ACHN (cell line): ENCODE measurements around the gene CDADC1.

Experiments used
- DNase-seq: peaks from one replicate; pipeline ENCODE4 v3.0.0-alpha.2; 2015
- in situ Hi-C: cut with HindIII; loops from 2 replicates; pipeline ENCODE4 v1.10.0; 2017; ENCODE audit warnings: low sequenced_read_pairs, low pct_ligation_motif_present, low pct_unique_long_range_greater_than_20kb

The CDADC1 gene

DNA sequence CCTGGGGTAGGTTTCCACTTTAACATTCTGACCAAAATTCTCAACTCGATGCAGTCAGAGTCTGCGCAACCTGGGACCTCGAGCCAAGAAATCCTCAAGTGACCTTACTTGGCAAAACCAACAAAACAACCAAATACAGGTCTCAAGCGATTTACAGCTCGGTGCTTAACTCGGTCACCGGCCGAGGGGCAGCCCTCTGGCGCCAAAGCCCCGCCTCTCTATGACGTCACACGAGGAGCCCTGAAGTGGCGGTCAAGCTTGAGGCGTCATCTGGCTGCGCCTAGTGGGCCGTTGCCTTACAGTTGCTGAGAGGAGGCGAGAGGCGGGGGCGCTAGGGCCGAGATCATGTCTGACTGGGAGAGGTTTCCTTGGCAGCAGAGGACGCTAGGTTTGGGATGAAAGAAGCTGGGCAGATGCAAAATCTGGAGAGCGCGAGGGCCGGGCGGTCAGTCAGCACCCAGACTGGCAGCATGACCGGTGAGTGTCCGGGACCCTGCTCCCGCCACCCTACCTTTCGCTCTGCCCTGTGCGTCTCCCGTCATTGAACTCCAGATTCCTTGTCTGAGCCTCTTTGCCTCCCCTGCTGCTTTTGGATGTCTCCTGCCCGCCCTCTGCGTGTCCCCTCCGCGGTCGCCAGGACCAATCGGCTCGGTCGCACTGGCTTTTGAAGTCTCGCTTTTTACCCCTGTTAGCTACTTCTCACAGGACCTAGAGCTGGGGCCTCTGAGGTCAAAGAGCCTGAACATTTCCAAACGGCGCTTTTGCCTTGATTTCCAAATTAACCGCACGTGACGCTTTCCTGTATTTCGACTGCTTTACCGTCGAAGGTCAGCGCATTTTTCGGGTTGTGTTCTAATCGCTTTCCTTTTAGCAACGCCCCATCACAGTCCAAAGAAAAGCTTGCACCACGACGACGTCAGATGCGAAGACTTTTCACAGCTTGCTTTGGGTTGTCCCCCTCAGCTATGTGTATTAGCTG, at the start of gene CDADC1:
TSS of gene CDADC1 (plus strand) at position 283 of the 979 bp plus-strand sequence. CDS start at position 396, 113 bp downstream.
- in situ Hi-C loops: no loop called here
- peak; percentile 94 for DNase-seq

DNA sequence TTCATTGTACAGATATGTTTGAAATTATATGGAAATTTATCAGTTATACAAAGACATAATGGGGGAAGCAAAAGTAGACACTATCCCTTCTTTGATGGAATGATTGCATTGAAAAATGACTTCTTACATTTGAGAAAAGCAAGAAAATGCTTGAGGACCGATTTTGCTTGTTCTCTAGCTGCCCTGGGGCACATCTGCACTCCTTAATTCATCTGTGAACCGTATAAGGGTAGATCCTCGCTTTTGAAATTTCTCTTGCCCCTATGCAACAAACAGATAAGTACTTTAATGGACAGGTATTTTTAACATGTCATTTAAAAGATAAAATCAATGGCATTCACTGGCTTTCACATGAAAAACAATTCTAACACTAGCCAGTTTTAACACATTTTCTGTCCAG, 41.1 kb upstream of the CDADC1 start:
- DNase-seq: no peak
- in situ Hi-C loops: no loop called here

DNA sequence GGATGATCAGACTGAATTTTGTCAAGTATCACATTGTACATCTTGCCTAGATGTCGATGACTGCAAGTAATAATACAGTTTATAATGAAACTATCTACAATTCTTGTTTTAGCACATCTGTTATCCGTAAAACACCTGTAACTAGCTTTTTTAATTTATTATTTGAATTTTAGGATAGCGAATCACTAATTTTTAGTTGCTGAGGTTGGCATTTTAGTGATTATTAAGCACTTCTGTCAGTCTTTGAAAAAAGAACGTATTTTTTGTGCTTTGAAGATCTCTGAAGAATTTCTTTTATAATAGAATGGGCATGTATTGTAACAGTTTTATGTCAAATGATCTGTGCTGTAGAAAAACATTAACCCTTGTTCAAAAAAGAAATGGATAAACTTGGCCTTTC, 39.1 kb upstream of the CDADC1 start:
- no peak for DNase-seq
- in situ Hi-C loops: no loop called here

DNA sequence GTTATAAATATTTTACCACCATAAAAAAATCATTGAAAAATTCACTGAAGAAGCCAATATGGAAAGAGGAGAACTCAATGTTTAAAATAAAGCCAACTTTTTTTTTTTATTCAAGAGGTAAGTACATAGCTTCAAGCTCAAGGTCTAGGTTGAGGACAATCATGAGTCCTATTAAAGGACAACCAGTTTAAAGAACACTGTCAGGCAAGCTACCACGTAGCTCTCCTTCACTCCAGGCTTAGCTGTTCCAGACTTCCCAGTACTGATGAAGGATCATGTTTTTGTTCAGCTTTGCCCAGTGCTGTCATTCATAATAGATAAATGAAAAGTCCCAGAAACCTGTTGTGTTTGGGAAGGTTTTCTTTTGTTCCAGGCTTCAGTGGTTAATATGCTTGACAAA, 37.6 kb upstream of the CDADC1 start:
- in situ Hi-C loops: no loop called here
- DNase-seq: no peak

DNA sequence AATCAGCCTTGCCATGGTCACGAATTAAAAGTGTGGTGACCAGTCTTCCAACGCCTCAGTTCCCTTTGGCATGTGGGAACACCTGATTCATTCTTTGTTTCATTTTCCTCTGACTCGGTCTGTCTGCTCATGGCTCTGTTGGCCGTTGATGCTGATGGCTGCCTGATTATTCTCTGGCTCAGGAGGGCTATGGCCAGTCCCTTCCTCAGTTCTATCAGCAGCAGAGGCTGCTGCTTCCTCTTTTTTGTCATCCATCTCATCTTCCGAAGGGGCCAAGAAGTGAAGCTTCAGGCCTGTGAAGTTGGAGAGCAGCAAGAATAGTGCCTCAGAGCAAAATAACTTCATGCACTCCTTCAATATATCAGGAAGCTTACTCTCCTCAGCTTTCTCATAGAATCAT, 37.1 kb upstream of the CDADC1 start:
- in situ Hi-C loops: no loop called here
- no peak for DNase-seq

DNA sequence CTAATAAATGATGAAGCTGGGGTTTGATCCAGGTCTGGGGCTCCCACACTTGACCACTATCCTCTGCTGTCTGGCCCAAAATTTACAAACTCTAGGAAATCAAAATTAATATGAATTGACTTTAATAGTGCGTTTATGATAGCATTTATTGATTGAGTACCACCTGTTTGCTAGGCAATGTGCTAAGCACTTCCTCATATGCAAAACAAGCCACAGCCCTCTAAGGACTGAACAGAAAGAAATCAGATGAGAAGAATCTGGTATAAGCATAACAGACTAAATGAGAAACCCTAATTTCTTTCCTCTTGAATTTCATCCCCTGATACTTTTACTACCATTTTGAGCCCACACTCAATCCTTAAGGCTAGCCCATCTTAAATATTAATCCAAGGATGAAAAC, 34.2 kb upstream of the CDADC1 start:
- in situ Hi-C loops: no loop called here
- no peak for DNase-seq

DNA sequence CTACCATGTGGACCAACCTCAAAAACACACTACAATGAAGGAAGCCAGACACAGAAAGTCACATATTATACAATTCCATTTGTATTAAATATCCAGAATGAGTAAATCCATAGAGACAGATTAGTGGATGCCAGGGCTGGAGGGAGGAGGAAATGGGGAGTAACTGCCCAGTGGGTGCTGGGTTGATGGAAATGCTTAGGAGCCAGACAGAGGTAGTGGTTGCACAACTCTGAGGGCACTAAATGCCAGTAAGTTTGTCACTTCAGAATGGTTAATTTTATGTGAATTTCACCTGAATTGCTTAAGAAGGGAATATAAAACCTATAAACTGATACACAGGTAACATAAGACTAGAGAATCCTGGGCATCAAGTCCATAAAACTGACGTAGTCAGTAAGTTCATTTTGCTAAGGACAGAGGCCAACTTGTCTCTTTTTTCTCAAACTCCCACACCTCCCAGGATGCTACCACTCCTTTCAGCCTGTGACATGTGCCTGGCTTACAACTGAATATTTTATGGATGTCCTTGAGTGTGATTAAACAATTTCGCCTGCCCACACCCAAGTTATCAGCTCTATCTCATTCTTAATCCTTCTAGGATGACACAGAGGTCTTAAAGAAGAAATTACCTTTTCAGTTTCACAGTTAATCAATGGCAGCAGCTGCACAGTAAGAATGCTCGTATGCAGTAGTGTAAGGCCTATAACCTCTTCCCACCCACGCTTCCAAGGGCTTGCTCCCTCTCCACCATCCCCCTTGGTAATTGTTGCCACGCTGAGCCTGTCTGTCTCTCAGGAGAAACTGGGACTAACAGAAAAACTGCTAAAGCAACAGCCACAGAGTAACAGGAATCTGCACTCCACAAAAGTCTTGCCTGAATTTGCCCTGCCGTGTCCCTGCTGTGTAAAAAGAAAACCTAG, 33.5 kb upstream of the CDADC1 start:
- in situ Hi-C loops: no loop called here
- no peak for DNase-seq

DNA sequence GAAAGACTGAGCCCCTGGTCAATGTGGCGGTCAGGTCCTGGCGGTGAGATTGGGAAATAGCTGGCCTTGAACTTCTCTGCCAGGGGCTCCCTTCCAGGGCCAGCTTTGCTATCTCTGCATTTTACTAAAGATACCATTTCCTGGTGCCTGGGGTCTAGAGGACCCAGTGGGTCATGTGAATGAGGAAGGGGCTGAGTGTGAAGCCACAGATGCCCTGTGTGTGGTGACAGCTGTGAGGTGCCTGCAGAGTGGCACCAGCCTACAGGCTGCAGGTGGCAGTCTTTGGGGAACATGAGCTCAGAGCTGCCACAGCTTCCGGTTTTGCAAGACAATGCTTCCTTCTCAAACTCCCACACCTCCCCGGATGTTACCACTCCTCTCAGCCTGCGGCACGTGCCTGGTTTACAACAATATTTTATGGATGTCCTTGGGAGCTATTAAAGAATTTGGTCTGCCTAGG, 32.8 kb upstream of the CDADC1 start:
- DNase-seq: no peak
- in situ Hi-C loops: no loop called here

DNA sequence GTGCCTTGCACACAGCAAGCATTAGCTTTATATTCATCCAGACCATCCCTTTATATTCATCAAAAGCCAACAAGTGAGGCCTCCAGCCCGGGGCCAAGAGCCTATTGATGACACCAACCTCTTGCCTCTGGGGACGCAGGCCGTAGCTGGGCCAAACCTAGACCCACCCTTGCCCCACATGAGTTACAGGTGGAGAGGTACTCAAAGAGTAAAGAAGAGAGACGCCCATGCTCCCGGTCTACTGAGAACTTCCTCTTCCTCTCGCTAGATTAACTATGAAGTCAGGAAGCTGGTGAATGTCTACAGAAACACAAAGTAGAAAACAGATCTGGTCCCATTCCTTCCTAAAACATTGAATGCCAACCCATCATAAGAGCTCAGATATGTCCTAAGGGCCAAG, 31.4 kb upstream of the CDADC1 start:
- no peak for DNase-seq
- in situ Hi-C loops: no loop called here

DNA sequence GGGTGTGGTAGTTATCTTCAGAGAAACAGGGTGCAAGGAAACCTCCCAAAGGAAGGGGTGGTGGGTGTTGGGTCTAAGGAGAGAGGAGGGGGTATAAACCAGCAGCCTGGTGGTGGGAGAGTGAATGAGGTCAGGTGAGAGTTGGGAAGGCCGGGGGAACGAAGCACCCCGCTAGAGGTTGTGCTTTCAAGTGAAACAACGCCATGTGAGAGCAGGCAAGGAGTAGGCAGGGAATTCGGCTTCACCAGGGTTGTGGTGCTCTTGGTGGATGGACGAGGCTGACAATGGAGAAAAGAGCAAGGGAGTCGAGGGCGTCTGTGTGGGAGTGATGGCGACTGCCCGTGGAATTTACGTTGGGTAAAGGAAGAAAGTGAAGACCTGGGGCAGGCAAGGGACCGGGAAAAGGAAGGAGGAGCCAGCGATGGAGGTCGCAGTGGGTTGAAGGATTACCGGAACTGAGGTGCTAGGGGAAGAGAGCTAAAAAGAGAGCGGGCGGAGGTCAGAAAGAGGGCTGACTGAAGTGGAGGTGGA, 29.7 kb upstream of the CDADC1 start:
- DNase-seq: no peak
- in situ Hi-C loops: no loop called here

DNA sequence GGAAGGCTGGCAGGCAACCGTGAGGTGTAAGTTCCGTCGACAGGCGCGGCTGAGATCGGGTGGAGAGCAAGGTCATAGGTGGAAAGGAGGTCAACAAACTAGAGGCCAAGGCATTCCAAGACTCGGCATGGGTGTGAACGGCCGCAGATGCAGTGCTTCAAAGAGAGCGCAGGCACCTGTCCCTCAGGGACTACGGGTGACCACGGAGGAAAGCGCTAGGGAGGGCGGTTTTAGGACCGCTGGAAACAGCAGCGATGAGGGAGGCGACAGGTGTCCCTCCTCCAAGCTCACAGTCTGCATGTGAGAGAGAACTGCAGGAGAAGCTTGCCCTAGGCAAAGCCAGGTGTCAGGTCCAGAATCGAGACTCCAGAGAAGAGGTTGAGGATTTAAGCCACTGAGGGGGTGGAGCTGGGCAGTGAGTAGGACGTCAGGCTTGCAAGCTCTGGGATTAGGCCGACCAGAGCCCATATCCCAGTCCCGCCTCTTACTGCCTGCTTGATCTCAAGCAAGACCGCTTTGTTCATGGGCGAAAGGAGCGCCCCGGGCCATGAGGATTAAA, 29.2 kb upstream of the CDADC1 start:
- no peak for DNase-seq
- in situ Hi-C loops: no loop called here

DNA sequence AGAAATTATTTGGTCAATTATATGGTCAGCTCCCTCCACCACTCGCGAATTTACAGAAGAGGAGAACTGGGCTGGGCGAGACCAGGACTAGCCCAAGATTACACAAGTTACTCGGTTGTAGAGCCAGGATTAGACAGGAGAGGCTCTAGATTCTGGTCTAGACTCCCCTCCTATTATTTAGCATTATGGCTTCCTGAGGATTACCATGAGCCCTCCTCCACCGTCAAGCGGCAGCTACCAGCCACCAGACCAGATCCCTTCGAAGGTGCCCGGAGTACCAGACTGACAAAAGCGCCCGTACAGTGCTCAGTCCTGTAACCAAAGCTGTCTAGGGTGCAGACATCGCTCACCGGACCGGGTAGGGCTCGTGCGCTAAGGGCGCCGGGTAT, 28.1 kb upstream of the CDADC1 start:
- DNase-seq: no peak
- in situ Hi-C loops: no loop called here

DNA sequence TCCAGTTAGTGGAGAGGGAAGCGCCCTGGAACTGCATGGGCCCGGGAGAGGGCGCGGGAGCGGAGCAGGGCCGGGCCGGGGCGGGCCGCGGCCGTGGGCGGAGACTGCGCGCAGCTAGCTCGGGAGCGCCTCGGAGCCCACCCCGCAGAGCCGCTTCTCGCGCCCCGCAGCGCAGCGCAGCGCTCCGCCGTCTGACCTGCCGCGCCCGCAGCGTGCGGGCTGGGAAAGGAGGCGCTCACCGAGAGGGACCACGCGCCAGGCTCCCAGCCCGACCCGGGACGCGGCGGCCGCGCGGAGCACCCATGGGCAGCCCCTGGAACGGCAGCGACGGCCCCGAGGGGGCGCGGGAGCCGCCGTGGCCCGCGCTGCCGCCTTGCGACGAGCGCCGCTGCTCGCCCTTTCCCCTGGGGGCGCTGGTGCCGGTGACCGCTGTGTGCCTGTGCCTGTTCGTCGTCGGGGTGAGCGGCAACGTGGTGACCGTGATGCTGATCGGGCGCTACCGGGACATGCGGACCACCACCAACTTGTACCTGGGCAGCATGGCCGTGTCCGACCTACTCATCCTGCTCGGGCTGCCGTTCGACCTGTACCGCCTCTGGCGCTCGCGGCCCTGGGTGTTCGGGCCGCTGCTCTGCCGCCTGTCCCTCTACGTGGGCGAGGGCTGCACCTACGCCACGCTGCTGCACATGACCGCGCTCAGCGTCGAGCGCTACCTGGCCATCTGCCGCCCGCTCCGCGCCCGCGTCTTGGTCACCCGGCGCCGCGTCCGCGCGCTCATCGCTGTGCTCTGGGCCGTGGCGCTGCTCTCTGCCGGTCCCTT, 27.5 kb upstream of the CDADC1 start, which contains the start of gene MLNR:
TSS of gene MLNR (plus strand) at position 303 of the 820 bp plus-strand sequence. CDS start at position 303, 0 bp downstream.
- peak; percentile 50 for DNase-seq
- in situ Hi-C loops: no loop called here

DNA sequence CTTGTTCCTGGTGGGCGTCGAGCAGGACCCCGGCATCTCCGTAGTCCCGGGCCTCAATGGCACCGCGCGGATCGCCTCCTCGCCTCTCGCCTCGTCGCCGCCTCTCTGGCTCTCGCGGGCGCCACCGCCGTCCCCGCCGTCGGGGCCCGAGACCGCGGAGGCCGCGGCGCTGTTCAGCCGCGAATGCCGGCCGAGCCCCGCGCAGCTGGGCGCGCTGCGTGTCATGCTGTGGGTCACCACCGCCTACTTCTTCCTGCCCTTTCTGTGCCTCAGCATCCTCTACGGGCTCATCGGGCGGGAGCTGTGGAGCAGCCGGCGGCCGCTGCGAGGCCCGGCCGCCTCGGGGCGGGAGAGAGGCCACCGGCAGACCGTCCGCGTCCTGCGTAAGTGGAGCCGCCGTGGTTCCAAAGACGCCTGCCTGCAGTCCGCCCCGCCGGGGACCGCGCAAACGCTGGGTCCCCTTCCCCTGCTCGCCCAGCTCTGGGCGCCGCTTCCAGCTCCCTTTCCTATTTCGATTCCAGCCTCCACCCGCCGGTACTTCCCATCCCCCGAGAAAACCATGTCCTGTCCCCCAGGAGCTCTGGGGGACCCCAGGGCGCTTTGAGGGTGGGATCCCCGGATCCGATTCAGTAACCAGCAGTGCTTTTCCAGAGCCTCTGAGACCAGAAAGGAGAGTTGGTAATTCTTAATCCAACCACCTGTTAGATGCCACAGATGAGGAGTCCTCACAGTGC, 26.7 kb upstream of the CDADC1 start:
- no peak for DNase-seq
- in situ Hi-C loops: no loop called here

DNA sequence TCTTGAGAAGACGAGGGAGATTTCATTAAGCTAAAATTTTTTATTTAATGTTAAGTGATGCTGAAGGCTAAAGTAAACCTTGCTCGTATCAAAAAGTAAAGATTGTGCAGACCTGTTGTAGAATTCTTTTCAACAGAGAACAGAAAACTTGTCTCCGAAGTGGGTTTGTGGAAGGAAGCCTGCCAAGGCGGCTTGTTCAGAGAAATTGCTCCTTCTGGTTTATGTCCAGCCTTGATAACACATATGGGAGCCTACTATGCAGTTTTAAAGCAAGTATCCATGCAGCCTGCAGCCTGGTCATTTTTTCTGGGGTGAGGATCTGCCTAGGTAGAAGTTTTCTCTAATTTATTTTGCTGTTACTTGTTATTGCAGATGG, 26.1 kb upstream of the CDADC1 start:
- in situ Hi-C loops: no loop called here

DNA sequence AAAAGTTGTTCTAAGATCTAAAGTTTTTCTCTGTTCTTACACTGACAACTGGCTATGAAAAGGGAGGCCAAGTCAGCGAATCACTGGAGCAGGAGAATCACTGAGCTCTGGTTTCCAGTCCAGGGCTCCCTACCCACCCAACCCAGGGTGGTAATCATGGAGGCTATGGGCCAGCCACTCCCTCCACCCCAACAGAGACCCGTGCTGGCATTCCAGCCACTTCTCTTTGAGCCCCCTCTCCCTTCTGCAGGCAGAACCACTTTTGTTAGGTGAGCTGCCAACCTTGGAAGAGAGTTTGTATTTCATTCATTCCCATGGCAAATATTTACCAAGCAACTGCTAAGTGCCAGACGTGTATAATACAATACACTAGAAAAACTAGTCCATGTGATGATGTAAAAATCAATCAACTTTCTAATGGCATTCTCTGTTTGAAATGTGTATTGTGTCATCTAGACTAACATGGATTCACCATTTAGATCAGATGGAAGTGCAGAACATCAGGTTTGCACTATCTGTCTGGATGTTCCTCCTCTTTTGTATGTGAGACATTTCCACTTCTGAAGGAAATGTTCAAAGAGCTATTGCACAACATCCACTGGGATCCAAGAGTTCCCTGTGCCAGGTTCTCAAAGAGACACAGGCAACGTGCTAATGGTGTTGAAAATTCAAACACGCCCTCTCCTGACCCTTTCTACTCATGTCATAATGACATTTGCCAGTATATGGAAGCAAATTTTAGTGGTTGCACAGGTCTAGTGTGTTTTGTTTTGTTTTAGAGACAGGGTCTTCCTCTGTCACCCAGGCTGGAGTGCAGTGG, 22.3 kb upstream of the CDADC1 start:
- no peak for DNase-seq
- in situ Hi-C loops: no loop called here

More for the DNA sequence above, 26.1 kb upstream of the CDADC1 start:
- DNase-seq: no peak
